Measurements from ENCODE around the gene IL36RN. TPM values are rescaled to one million over a fixed set of nuclear protein-coding genes. Genes with fewer than 3 reads are reported as not detected.

The IL36RN gene
- total RNA-seq, 1 experiment from 2014 or later: not detected

GRCh38 chr2:113039719-113040118 is 19.3 kb upstream of the IL36RN start:
- in situ Hi-C loops (cut with HindIII; ENCODE audit: low sequenced_read_pairs): no loop called here
- DNase-seq (ENCODE audit: low spot score): no peak

GRCh38 chr2:113041871-113042270 is 17.1 kb upstream of the IL36RN start:
- in situ Hi-C loops (cut with HindIII; ENCODE audit: low sequenced_read_pairs): no loop called here
- DNase-seq (ENCODE audit: low spot score): no peak

GRCh38 chr2:113046465-113046864 is 12.5 kb upstream of the IL36RN start:
- no peak for DNase-seq (ENCODE audit: low spot score)
- in situ Hi-C loops (cut with HindIII; ENCODE audit: low sequenced_read_pairs): no loop called here

GRCh38 chr2:113050921-113051895 is 7.8 kb upstream of the IL36RN start:
- no peak for DNase-seq (ENCODE audit: low spot score)

GRCh38 chr2:113052396-113052917 is 6.5 kb upstream of the IL36RN start, which contains the start of gene IL36B:
IL36B (minus strand) TSS chr2:113052867.
- in situ Hi-C loops (cut with HindIII; ENCODE audit: low sequenced_read_pairs): no loop called here

More at GRCh38 chr2:113050921-113051895, 7.8 kb upstream of the IL36RN start:
- in situ Hi-C loops (cut with HindIII; ENCODE audit: low sequenced_read_pairs): no loop called here

GRCh38 chr2:113053666-113054065 is 5.3 kb upstream of the IL36RN start:
- DNase-seq (ENCODE audit: low spot score): no peak
- in situ Hi-C loops (cut with HindIII; ENCODE audit: low sequenced_read_pairs): no loop called here

More at GRCh38 chr2:113052396-113052917, 6.5 kb upstream of the IL36RN start, which contains the start of gene IL36B:
- no peak for DNase-seq (ENCODE audit: low spot score)

- no peak for DNase-seq (ENCODE audit: low spot score)
- in situ Hi-C loops (cut with HindIII; ENCODE audit: low sequenced_read_pairs): no loop called here
Observed at GRCh38 chr2:113054066-113054465, 4.9 kb upstream of the IL36RN start.

GRCh38 chr2:113056521-113056920 is 2.5 kb upstream of the IL36RN start:
- no peak for DNase-seq (ENCODE audit: low spot score)
- in situ Hi-C loops (cut with HindIII; ENCODE audit: low sequenced_read_pairs): no loop called here

- in situ Hi-C loops (cut with HindIII; ENCODE audit: low sequenced_read_pairs): no loop called here
- DNase-seq (ENCODE audit: low spot score): no peak
Observed at GRCh38 chr2:113057117-113057516, 1.9 kb upstream of the IL36RN start.

- DNase-seq (ENCODE audit: low spot score): no peak
- in situ Hi-C loops (cut with HindIII; ENCODE audit: low sequenced_read_pairs): no loop called here
Observed at GRCh38 chr2:113058411-113058994, 495 bp upstream of the IL36RN start.

GRCh38 chr2:113060396-113060795 is 1.4 kb downstream of the IL36RN start:
- in situ Hi-C loops (cut with HindIII; ENCODE audit: low sequenced_read_pairs): no loop called here
- no peak for DNase-seq (ENCODE audit: low spot score)

GRCh38 chr2:113060796-113061195 is 1.8 kb downstream of the IL36RN start:
- in situ Hi-C loops (cut with HindIII; ENCODE audit: low sequenced_read_pairs): no loop called here
- DNase-seq (ENCODE audit: low spot score): no peak

GRCh38 chr2:113061241-113061640 is 2.2 kb downstream of the IL36RN start:
- in situ Hi-C loops (cut with HindIII; ENCODE audit: low sequenced_read_pairs): no loop called here
- DNase-seq (ENCODE audit: low spot score): no peak

- in situ Hi-C loops (cut with HindIII; ENCODE audit: low sequenced_read_pairs): no loop called here
- no peak for DNase-seq (ENCODE audit: low spot score)
Observed at GRCh38 chr2:113061896-113062770, 3.1 kb downstream of the IL36RN start.

GRCh38 chr2:113064281-113064680 is 5.3 kb downstream of the IL36RN start:
- DNase-seq (ENCODE audit: low spot score): no peak
- in situ Hi-C loops (cut with HindIII; ENCODE audit: low sequenced_read_pairs): no loop called here

- in situ Hi-C loops (cut with HindIII; ENCODE audit: low sequenced_read_pairs): no loop called here
- no peak for DNase-seq (ENCODE audit: low spot score)
Observed at GRCh38 chr2:113064898-113065297, 5.9 kb downstream of the IL36RN start.

GRCh38 chr2:113067681-113068080 is 8.7 kb downstream of the IL36RN start, which contains the start of gene IL1F10:
IL1F10 (plus strand) TSS chr2:113067970; CDS start chr2:113072739, 4,769 bp downstream.
- in situ Hi-C loops (cut with HindIII; ENCODE audit: low sequenced_read_pairs): no loop called here
- no peak for DNase-seq (ENCODE audit: low spot score)

- in situ Hi-C loops (cut with HindIII; ENCODE audit: low sequenced_read_pairs): no loop called here
- no peak for DNase-seq (ENCODE audit: low spot score)
Observed at GRCh38 chr2:113068249-113068648, 9.3 kb downstream of the IL36RN start.
